AG04450 (cell line): Measurements from ENCODE around the gene AUTS2. TPM values are rescaled to one million over a fixed set of nuclear protein-coding genes. Genes with fewer than 3 reads are reported as not detected.

ENCODE experiments used
- CTCF ChIA-PET: fragments of 300-600, 350-600 bp; formaldehyde crosslinking; extraction: SDS; loops from one replicate; lab custom pipeline; 2022; ENCODE audit warnings: antibody characterized with exemption, inconsistent platforms; lab: Charles Lee
- POLR2A ChIA-PET: fragments of 350-600 bp; formaldehyde crosslinking; extraction: SDS; loops from one replicate; lab custom pipeline; 2021; ENCODE audit warnings: antibody characterized with exemption, inconsistent platforms; lab: Yijun Ruan, JAX
- DNase-seq: peaks from one replicate; pipeline ENCODE4 v3.0.0-alpha.2; 2011; ENCODE audit warnings: low read depth, low spot score
- H3K27ac ChIP-seq: one replicate; pipeline ENCODE4 v1.5.1; 2012; ENCODE audit warnings: low read depth, low read length, control low read depth
- H3K27me3 ChIP-seq: one replicate; pipeline ENCODE4 v1.6.0; 2012; ENCODE audit warnings: low read length; ENCODE audit not compliant: control insufficient read depth, insufficient read depth
- H3K4me3 ChIP-seq: 2 replicates; pipeline ENCODE4 v1.5.1; 2011; ENCODE audit warnings: mild to moderate bottlenecking, low read depth, low read length, control low read depth
- H3K9me3 ChIP-seq: 2 replicates; pipeline ENCODE4 v1.5.1; 2012; ENCODE audit warnings: low read length; ENCODE audit not compliant: control insufficient read depth, insufficient read depth
- CTCF ChIP-seq: IDR thresholded peaks from 2 replicates; pipeline ENCODE4 v1.5.1; 2011; ENCODE audit warnings: low read depth, low read length, control low read depth, inconsistent platforms
- polyA plus RNA-seq: library from polyadenylated mRNA; depleted of rRNA; stranded (reverse); fragments of >200 nt; gene quantifications from 2 replicates; pipeline ENCODE4 v1.2.3, GENCODE V29; 2011

Gene AUTS2
- polyA plus RNA-seq, 1 experiment = 1.5 TPM

GRCh38 chr7:69653806-69654205 lies 55.5 kb downstream of the AUTS2 start:
- no peak for TF ChIP-seq CTCF
- no peak for DNase-seq
- ChIA-PET POLR2A (no interaction called here), CTCF (no interaction called here)
- H3K27me3 ChIP-seq = no peaks in the 10 kb centered on the region
- no peak overlapping the region for H3K4me3 ChIP-seq
- H3K9me3 ChIP-seq = no peaks in the 10 kb centered on the region
- H3K27ac ChIP-seq = no peak overlapping the region

DNA sequence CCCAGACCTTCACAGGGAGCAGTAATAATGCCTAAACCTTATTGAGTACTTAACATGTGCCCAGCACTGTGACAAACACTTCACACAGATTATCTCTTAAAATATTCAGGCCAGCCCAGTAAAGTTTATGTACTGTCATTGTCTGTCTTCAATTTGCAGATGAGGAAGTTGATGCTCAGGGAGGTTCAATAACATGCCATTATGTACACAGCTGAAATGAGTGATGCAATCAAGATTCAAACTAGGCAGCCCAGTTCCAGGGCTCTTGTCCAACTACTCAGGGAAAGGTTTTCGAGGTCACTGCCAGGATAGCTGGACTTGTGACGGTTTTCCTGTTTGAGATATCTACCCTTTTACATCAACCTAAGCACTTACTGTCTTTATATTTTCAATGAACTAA lies 56.1 kb downstream of the AUTS2 start:
- H3K4me3 ChIP-seq = no peak overlapping the region
- H3K27ac ChIP-seq = no peak overlapping the region
- ChIA-PET CTCF (no interaction called here), POLR2A (no interaction called here)
- TF ChIP-seq CTCF = no peak
- H3K27me3 ChIP-seq = no peaks in the 10 kb centered on the region
- H3K9me3 ChIP-seq = no peaks in the 10 kb centered on the region
- DNase-seq = no peak

- no peaks in the 10 kb centered on the region for H3K9me3 ChIP-seq
- no peaks in the 10 kb centered on the region for H3K27me3 ChIP-seq
- POLR2A ChIA-PET = no interaction called here
- no peak for DNase-seq
- CTCF ChIA-PET = no interaction called here
- no peak for TF ChIP-seq CTCF
- no peak overlapping the region for H3K27ac ChIP-seq
- H3K4me3 ChIP-seq = no peak overlapping the region
Observed at GRCh38 chr7:69654849-69655707, 56.8 kb downstream of the AUTS2 start.

- ChIA-PET CTCF (no interaction called here), POLR2A (no interaction called here)
- no peaks in the 10 kb centered on the region for H3K27me3 ChIP-seq
- H3K27ac ChIP-seq = no peak overlapping the region
- no peak for TF ChIP-seq CTCF
- H3K4me3 ChIP-seq = no peak overlapping the region
- H3K9me3 ChIP-seq = no peaks in the 10 kb centered on the region
- DNase-seq = no peak
Observed at GRCh38 chr7:69656077-69656476, 57.8 kb downstream of the AUTS2 start.

GRCh38 chr7:69656890-69657289 lies 58.6 kb downstream of the AUTS2 start:
- H3K4me3 ChIP-seq = no peak overlapping the region
- ChIA-PET POLR2A (no interaction called here), CTCF (no interaction called here)
- DNase-seq = no peak
- no peaks in the 10 kb centered on the region for H3K9me3 ChIP-seq
- no peaks in the 10 kb centered on the region for H3K27me3 ChIP-seq
- no peak for TF ChIP-seq CTCF
- H3K27ac ChIP-seq = no peak overlapping the region
